B cell (primary cell): Measurements from ENCODE around the gene COG1. TPM values are rescaled to one million over a fixed set of nuclear protein-coding genes. Genes with fewer than 3 reads are reported as not detected.

Experiments used
- ATAC-seq: fragments of 200-7000 bp; cut with Tn5 transposase; one replicate; pipeline ENCODE4 v1.10.0; 2021; ENCODE audit warnings: low read depth, mild to moderate bottlenecking, moderate number of reproducible peaks, moderate library complexity
- CTCF ChIA-PET: fragments of 350-600 bp; sonication (Branson Sonifier 250); formaldehyde crosslinking; loops from one replicate; lab custom pipeline; 2021; ENCODE audit warnings: antibody characterized with exemption, inconsistent platforms; lab: Charles Lee
- POLR2A ChIA-PET: fragments of 350-600 bp; sonication (Branson Sonifier 250); formaldehyde crosslinking; loops from one replicate; lab custom pipeline; 2021; ENCODE audit warnings: antibody characterized with exemption; lab: Charles Lee
- DNase-seq: peaks from one replicate; pipeline ENCODE4 v3.0.0; 2013
- H2AFZ ChIP-seq: 2 replicates; pipeline ENCODE4 v1.6.1; 2012; ENCODE audit warnings: mild to moderate bottlenecking, low read depth, low read length; ENCODE audit not compliant: insufficient read depth, poor library complexity, severe bottlenecking
- H3K27ac ChIP-seq, 2 donors: 1 replicate in 1 of 2; 2 replicates in 1 of 2; pipeline ENCODE4 v1.5.1; 2012 to 2013; ENCODE audit warnings: low read length in 2 of 2, mild to moderate bottlenecking in 2 of 2, moderate library complexity in 1 of 2
- H3K27me3 ChIP-seq, 4 experiments: fragments of 200-600 bp in 1 of 4; sonication (generic) in 1 of 4; replicated peaks in 1 of 4; 1 replicate in 2 of 4; 2 replicates in 2 of 4; pipeline versions ENCODE4 v1.6.1 to v1.7.0; 2013 to 2016; ENCODE audit warnings: low read length in 3 of 4, mild to moderate bottlenecking in 2 of 4, mixed read lengths in 1 of 4, moderate library complexity in 1 of 4; ENCODE audit not compliant: insufficient read depth in 4 of 4, control insufficient read depth in 3 of 4; ENCODE audit errors: control extremely low read depth in 1 of 4
- H3K36me3 ChIP-seq, 2 experiments: replicated peaks in 1 of 2; 1 replicate in 1 of 2; 2 replicates in 1 of 2; pipeline versions ENCODE4 v1.6.1 to v1.7.1; 2013; ENCODE audit warnings: low read length in 1 of 2; ENCODE audit not compliant: insufficient read depth in 2 of 2, control insufficient read depth in 1 of 2; ENCODE audit errors: control extremely low read depth in 1 of 2, extremely low read depth in 1 of 2
- H3K4me1 ChIP-seq, 2 donors: fragments of 200-600 bp in 1 of 2; sonication (generic) in 1 of 2; 1 replicate in 1 of 2; 2 replicates in 1 of 2; pipeline versions ENCODE4 v1.5.1 to v1.6.1; 2013 to 2017; ENCODE audit warnings: low read length in 2 of 2; ENCODE audit not compliant: control insufficient read depth in 2 of 2, insufficient read depth in 2 of 2
- H3K4me2 ChIP-seq: replicated peaks from 2 replicates; pipeline ENCODE3; 2012; ENCODE audit warnings: mild to moderate bottlenecking, low read depth, low read length; ENCODE audit not compliant: poor library complexity, severe bottlenecking
- H3K4me3 ChIP-seq, 5 experiments: fragments of 200-600 bp in 1 of 5; sonication (generic) in 1 of 5; 1 replicate in 3 of 5; 2 replicates in 2 of 5; pipeline versions ENCODE4 v1.5.1 to v1.7.0; 2011 to 2016; ENCODE audit warnings: low read length in 4 of 5, mild to moderate bottlenecking in 4 of 5, low read depth in 2 of 5, control low read depth in 1 of 5, moderate library complexity in 1 of 5; ENCODE audit not compliant: insufficient read depth in 1 of 5; ENCODE audit errors: control extremely low read depth in 1 of 5, extremely low read depth in 1 of 5
- H3K79me2 ChIP-seq: fragments of 200-600 bp; sonication (generic); one replicate; pipeline ENCODE4 v1.6.0; 2016; ENCODE audit warnings: low read length; ENCODE audit not compliant: control insufficient read depth, insufficient read depth
- H3K9ac ChIP-seq: fragments of 200-600 bp; sonication (generic); 2 replicates; pipeline ENCODE4 v1.6.1; 2017; ENCODE audit warnings: mild to moderate bottlenecking, low read length, moderate library complexity
- H3K9me3 ChIP-seq, 3 donors: one replicate each; pipeline versions ENCODE4 v1.6.1 to v1.7.1; 2013; ENCODE audit warnings: low read length in 2 of 3; ENCODE audit not compliant: control insufficient read depth in 2 of 3, insufficient read depth in 1 of 3; ENCODE audit errors: control extremely low read depth in 1 of 3
- H4K20me1 ChIP-seq: 2 replicates; pipeline ENCODE4 v1.6.0; 2012; ENCODE audit warnings: mild to moderate bottlenecking, low read length; ENCODE audit not compliant: insufficient read depth, control insufficient read depth, poor library complexity, severe bottlenecking
- H3K27ac Mint-ChIP-seq: one replicate; pipeline ENCODE4 v1.8.0; 2021; ENCODE audit warnings: mixed read lengths
- H3K27me3 Mint-ChIP-seq: one replicate; pipeline ENCODE4 v1.8.0; 2021; ENCODE audit warnings: mixed read lengths
- H3K4me1 Mint-ChIP-seq: one replicate; pipeline ENCODE4 v1.8.0; 2021; ENCODE audit warnings: mixed read lengths
- H3K4me3 Mint-ChIP-seq: one replicate; pipeline ENCODE4 v1.8.0; 2021; ENCODE audit warnings: mixed read lengths
- H3K9me3 Mint-ChIP-seq: one replicate; pipeline ENCODE4 v1.8.0; 2022; ENCODE audit warnings: mixed read lengths; ENCODE audit not compliant: insufficient read depth
- EZH2 ChIP-seq: IDR thresholded peaks from 2 replicates; pipeline ENCODE4 v1.6.1; 2012; ENCODE audit warnings: borderline replicate concordance, low read depth, mild to moderate bottlenecking, moderate library complexity, low read length; ENCODE audit not compliant: insufficient read depth, poor library complexity, severe bottlenecking
- WGBS: methylation state at CpG from one replicate; pipeline ENCODE4 v1.1.5; 2013; ENCODE audit warnings: missing lambda C conversion rate; ENCODE audit not compliant: insufficient coverage; 5-methylcytosine and 5-hydroxymethylcytosine counted together
- intact Hi-C: fragments of 100-400 bp; cut with micrococcal nuclease; formaldehyde crosslinking; loops from one replicate; pipeline ENCODE4 v1.10.0; 2022
- polyA plus RNA-seq: library from polyadenylated mRNA; depleted of rRNA; stranded (reverse); fragments of >200 nt; gene quantifications from 2 replicates; pipeline ENCODE4 v1.2.3, GENCODE V29; 2012
- total RNA-seq, 2 donors: library from RNA; stranded (reverse); fragments of 120-200 nt in 1 of 2; gene quantifications; 1 replicate in 1 of 2; 2 replicates in 1 of 2; pipeline versions ENCODE4 v1.2.3 to v1.2.4, GENCODE V29; 2013 to 2022
- TF ChIP-seq, protein P1 (sequence below): fragments of 200-600 bp; IDR thresholded peaks from one replicate; pipeline ENCODE4 v1.8.0; 2022; ENCODE audit warnings: antibody characterized with exemption, mild to moderate bottlenecking

COG1 gene
- total and polyA plus RNA-seq, 2 donors (not counting 1 experiment from before 2014, with no cell fraction given), result 39.1 to 72.8 TPM

DNA sequence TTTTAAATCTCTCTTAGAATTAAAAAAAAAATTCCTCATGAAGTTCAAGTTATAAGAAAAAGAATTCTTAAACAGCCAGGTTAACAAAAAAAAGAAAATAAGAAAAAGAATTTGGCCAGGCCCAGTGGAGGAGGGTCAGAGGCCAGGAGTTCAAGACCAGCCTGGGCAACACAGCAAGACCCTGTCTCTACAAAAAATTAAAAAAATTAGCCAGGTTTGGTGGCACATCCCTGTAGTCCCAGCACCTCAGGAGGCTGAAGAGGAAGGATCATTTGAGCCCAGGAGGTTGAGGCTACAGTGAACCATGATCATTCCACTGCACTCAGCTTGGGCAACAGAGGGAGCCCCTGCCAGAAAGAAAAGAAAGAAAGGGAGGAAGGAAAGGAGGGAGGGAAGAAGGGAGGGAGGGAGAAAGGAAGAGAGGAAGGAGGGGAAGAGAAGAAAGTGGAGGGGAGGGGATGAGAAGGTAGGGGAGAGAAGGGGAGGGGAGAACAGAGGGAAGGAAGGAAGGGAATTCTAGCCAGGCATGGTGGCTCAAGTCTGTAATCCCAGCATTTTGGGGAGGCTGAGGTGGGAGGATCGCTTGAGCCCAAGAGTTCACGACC is 30.9 kb downstream of the COG1 start:
- Histone ChIP-seq H3K36me3 (peaks cover 6 to 9% of the 10 kb centered on the region in 2 experiments), H3K79me2 (peaks cover 69% of the 10 kb centered on the region), H4K20me1 (peaks cover 5% of the 10 kb centered on the region), H3K27me3 (no peaks in the 10 kb centered on the region), H3K27ac (no peak overlapping the region), H3K4me1 (peaks cover 0 to 15% of the 10 kb centered on the region in 2 donors), H3K9ac (no peak overlapping the region), H3K4me2 (no peak overlapping the region), H3K4me3 (no peak overlapping the region), H2AFZ (no peak overlapping the region), H3K9me3 (no peaks in the 10 kb centered on the region)
- TF ChIP-seq, protein P1, sequence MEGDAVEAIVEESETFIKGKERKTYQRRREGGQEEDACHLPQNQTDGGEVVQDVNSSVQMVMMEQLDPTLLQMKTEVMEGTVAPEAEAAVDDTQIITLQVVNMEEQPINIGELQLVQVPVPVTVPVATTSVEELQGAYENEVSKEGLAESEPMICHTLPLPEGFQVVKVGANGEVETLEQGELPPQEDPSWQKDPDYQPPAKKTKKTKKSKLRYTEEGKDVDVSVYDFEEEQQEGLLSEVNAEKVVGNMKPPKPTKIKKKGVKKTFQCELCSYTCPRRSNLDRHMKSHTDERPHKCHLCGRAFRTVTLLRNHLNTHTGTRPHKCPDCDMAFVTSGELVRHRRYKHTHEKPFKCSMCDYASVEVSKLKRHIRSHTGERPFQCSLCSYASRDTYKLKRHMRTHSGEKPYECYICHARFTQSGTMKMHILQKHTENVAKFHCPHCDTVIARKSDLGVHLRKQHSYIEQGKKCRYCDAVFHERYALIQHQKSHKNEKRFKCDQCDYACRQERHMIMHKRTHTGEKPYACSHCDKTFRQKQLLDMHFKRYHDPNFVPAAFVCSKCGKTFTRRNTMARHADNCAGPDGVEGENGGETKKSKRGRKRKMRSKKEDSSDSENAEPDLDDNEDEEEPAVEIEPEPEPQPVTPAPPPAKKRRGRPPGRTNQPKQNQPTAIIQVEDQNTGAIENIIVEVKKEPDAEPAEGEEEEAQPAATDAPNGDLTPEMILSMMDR, result no peak
- TF ChIP-seq EZH2, result no peak
- H3K4me1 Mint-ChIP-seq, result peaks cover 26% of the 10 kb centered on the region
- no peak overlapping the region for H3K4me3 Mint-ChIP-seq
- H3K27me3 Mint-ChIP-seq, result no peaks in the 10 kb centered on the region
- DNase-seq (no peak), ATAC-seq (no peak)
- POLR2A ChIA-PET, result no interaction called here
- WGBS, result no CpG with 5 or more reads among the region's 2 CpGs
- no peak overlapping the region for H3K27ac Mint-ChIP-seq
- intact Hi-C loops, result no loop called here
- no peaks in the 10 kb centered on the region for H3K9me3 Mint-ChIP-seq
- CTCF ChIA-PET, result no interaction called here

GRCh38 chr17:73224237-73224636 is 31.4 kb downstream of the COG1 start:
- Histone ChIP-seq H3K36me3 (peaks cover 6 to 9% of the 10 kb centered on the region in 2 experiments), H3K4me3 (no peak overlapping the region), H3K79me2 (peaks cover 70% of the 10 kb centered on the region), H3K27me3 (no peaks in the 10 kb centered on the region), H3K9me3 (no peaks in the 10 kb centered on the region), H3K4me2 (no peak overlapping the region), H3K4me1 (peaks cover 0 to 15% of the 10 kb centered on the region in 2 donors), H4K20me1 (peaks cover 5% of the 10 kb centered on the region), H3K9ac (no peak overlapping the region), H2AFZ (no peak overlapping the region), H3K27ac (no peak overlapping the region)
- no peak for ATAC-seq
- POLR2A ChIA-PET, result no interaction called here
- H3K27me3 Mint-ChIP-seq, result no peaks in the 10 kb centered on the region
- TF ChIP-seq, protein P1, result no peak
- no peak for TF ChIP-seq EZH2
- CTCF ChIA-PET, result no interaction called here
- no peaks in the 10 kb centered on the region for H3K9me3 Mint-ChIP-seq
- H3K4me1 Mint-ChIP-seq, result peaks cover 31% of the 10 kb centered on the region
- WGBS, result no CpG with 5 or more reads among the region's 2 CpGs
- intact Hi-C loops, result no loop called here
- no peak for DNase-seq
- H3K4me3 Mint-ChIP-seq, result no peak overlapping the region
- H3K27ac Mint-ChIP-seq, result no peak overlapping the region
